Measurements from ENCODE around the gene GALR1. TPM values are rescaled to one million over a fixed set of nuclear protein-coding genes. Genes with fewer than 3 reads are reported as not detected.

GALR1 gene, protein sequence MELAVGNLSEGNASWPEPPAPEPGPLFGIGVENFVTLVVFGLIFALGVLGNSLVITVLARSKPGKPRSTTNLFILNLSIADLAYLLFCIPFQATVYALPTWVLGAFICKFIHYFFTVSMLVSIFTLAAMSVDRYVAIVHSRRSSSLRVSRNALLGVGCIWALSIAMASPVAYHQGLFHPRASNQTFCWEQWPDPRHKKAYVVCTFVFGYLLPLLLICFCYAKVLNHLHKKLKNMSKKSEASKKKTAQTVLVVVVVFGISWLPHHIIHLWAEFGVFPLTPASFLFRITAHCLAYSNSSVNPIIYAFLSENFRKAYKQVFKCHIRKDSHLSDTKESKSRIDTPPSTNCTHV
- under 1 TPM; 0.12 to 0.62 (median 0.31) TPM for total RNA-seq

DNA sequence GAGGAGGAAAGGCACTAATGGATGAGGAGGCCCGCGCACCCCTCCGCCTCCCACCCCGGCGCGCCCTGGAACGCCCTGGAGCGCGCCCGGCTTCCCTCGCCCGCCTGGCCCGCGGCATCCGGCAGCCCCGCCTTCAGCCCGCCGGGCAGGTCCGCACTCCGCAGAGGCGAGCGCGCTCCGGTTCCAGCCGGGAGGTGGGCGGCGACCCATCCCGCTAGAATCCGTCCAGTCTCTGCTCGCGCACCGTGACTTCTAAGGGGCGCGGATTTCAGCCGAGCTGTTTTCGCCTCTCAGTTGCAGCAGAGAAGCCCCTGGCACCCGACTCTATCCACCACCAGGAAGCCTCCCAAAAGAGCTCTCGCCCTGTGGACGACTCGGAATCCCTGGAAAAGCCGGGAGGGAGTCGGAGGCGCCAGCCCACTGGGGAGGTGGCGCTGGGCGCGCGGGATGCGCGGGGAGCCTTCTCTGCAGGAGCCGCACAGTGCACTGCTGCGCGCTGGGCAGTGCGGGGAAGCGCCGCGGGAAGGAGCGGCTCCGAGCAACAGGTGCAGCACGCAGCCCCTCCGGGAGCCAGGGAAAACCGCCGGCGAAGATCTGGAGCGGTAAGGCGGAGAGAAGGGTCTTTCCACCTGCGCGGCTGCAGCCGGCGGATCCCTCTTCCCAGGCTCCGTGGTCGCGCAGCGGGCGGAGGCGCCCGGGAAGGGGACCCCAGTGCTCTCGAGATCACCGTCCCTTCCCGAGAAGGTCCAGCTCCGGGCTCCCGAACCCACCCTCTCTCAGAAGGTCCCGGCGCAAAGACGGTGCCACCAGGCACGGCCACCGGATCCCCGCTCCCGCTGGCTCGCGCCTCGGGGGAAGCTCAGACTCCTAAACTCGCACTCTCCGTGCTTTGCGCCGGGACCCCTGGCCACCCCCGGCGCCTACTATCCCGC lies at the start of gene GALR1:
GALR1 (plus strand) TSS at position 280 of the 932 bp plus-strand sequence. CDS start 701 bp downstream, outside the sequence.
- peaks cover 69% of the 10 kb centered on the region for H3K27me3 ChIP-seq
- no peak for TF ChIP-seq POLR2AphosphoS5 (IDR thresholded peaks at IDR 0.05)
- no peak for TF ChIP-seq EP300 (IDR thresholded peaks at IDR 0.05)
- H3K9me3 ChIP-seq = peaks cover 0 to 23% (median 0%) of the 10 kb centered on the region in 3 donors
- ATAC-seq = no peak
- H3K27ac ChIP-seq = no peak within 1 kb of the TSS
- peak within 1 kb of the TSS; percentile 17 to 36 for H3K4me3 ChIP-seq
- H3K36me3 ChIP-seq = no peaks in the 10 kb centered on the region
- H3K4me1 ChIP-seq = peaks cover 0 to 29% (median 11%) of the 10 kb centered on the region in 3 donors
- WGBS, 2 donors (ENCODE audit: low coverage in 1 of 2) = no CpG with 5 or more reads among the region's 98 CpGs

DNA sequence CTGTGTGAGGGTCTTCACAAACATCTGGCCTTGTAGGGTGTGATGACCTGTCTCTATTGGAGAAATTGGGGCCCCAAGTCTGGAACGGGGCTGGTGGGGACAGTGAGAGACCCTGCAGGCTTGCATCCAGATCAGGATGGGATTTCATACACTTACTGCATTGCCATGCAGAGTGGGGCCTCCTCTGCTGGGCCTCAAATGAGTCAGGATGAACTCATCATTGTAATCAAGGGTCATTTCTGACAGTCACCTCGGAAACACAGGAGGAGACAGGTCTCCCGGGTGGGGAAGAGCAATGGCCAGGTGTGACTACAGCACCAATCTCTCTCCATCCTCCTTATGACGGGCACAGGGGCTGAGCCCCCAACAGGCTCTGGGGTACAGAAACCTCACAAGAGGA lies 48.1 kb upstream of the GALR1 start:
- no peaks in the 10 kb centered on the region for H3K36me3 ChIP-seq
- H3K9me3 ChIP-seq = no peaks in the 10 kb centered on the region
- no peaks in the 10 kb centered on the region for H3K27me3 ChIP-seq
- 100% methylated on average over 1 of the region's 4 CpGs; no CpG with 5 or more reads in 1 of the 2 donors for WGBS, 2 donors (ENCODE audit: low coverage in 1 of 2)
- peaks cover 0 to 5% (median 0%) of the 10 kb centered on the region in 3 donors for H3K4me1 ChIP-seq
- TF ChIP-seq, protein P1, sequence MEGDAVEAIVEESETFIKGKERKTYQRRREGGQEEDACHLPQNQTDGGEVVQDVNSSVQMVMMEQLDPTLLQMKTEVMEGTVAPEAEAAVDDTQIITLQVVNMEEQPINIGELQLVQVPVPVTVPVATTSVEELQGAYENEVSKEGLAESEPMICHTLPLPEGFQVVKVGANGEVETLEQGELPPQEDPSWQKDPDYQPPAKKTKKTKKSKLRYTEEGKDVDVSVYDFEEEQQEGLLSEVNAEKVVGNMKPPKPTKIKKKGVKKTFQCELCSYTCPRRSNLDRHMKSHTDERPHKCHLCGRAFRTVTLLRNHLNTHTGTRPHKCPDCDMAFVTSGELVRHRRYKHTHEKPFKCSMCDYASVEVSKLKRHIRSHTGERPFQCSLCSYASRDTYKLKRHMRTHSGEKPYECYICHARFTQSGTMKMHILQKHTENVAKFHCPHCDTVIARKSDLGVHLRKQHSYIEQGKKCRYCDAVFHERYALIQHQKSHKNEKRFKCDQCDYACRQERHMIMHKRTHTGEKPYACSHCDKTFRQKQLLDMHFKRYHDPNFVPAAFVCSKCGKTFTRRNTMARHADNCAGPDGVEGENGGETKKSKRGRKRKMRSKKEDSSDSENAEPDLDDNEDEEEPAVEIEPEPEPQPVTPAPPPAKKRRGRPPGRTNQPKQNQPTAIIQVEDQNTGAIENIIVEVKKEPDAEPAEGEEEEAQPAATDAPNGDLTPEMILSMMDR (IDR thresholded peaks at IDR 0.05) = no peak
- no peak for TF ChIP-seq EP300 (IDR thresholded peaks at IDR 0.05)
- no peak for TF ChIP-seq POLR2A (IDR thresholded peaks at IDR 0.05)
- no peak for TF ChIP-seq POLR2AphosphoS5 (IDR thresholded peaks at IDR 0.05)
- no peak for ATAC-seq
- H3K4me3 ChIP-seq = no peak overlapping the region
- H3K27ac ChIP-seq = no peak overlapping the region

DNA sequence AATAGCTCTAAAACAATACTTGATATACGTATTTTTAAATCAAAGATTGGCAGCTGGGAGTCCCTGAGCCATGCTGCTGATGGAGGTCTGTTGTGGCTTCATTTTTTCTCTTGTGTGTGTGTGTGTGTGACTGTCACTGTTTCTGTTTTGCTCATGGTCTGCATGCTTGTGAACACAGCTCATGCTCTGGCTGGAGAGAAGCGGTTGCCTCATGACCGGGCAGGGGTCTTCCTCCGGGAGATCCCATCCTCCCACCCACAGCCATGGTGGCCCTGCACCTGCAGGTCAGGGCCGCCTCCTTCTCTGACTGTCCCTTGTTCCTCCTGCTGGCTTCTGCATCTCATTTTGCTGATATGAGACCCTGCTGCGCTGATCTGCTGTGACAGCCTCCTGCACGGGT lies 47.3 kb upstream of the GALR1 start:
- H3K4me1 ChIP-seq = peaks cover 0 to 12% (median 5%) of the 10 kb centered on the region in 3 donors
- H3K27ac ChIP-seq = no peak overlapping the region
- H3K4me3 ChIP-seq = no peak overlapping the region
- H3K36me3 ChIP-seq = no peaks in the 10 kb centered on the region
- 89% methylated on average over 1 of the region's 7 CpGs; no CpG with 5 or more reads in 1 of the 2 donors for WGBS, 2 donors (ENCODE audit: low coverage in 1 of 2)
- TF ChIP-seq POLR2A (IDR thresholded peaks at IDR 0.05) (no peak), EP300 (IDR thresholded peaks at IDR 0.05) (no peak), POLR2AphosphoS5 (IDR thresholded peaks at IDR 0.05) (no peak)
- TF ChIP-seq, protein P1 (IDR thresholded peaks at IDR 0.05) = no peak
- H3K27me3 ChIP-seq = no peaks in the 10 kb centered on the region
- H3K9me3 ChIP-seq = no peaks in the 10 kb centered on the region
- no peak for ATAC-seq

DNA sequence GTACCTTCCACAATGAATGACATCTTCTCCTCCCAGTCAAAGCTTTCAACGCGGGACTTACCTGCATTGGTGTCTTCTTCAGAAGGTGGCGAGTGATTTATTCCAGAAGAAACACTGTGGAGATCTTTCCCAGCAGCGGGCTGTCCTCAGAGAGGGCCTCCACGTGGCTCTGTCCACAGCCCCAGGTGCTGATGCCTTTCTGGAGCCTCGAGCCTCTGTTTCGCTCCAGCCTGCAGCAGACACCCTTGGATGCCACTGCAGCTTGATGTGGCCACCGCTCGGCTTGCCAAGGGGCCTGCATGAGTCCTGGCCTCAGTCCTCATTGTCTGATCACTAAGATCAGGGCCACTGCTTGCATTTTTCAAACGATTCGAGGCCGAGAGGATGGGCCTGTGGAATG lies 46.6 kb upstream of the GALR1 start:
- Histone ChIP-seq H3K27ac (no peak overlapping the region), H3K4me3 (no peak overlapping the region), H3K36me3 (no peaks in the 10 kb centered on the region), H3K9me3 (no peaks in the 10 kb centered on the region), H3K4me1 (peaks cover 0 to 20% (median 11%) of the 10 kb centered on the region in 3 donors), H3K27me3 (no peaks in the 10 kb centered on the region)
- WGBS, 2 donors (ENCODE audit: low coverage in 1 of 2) = 70 to 77% methylated on average over 6 to 9 of the region's 12 CpGs
- no peak for TF ChIP-seq EP300 (IDR thresholded peaks at IDR 0.05)
- TF ChIP-seq POLR2AphosphoS5 (IDR thresholded peaks at IDR 0.05) = no peak
- no peak for TF ChIP-seq POLR2A (IDR thresholded peaks at IDR 0.05)
- TF ChIP-seq, protein P1 (IDR thresholded peaks at IDR 0.05) = no peak
- no peak for ATAC-seq

DNA sequence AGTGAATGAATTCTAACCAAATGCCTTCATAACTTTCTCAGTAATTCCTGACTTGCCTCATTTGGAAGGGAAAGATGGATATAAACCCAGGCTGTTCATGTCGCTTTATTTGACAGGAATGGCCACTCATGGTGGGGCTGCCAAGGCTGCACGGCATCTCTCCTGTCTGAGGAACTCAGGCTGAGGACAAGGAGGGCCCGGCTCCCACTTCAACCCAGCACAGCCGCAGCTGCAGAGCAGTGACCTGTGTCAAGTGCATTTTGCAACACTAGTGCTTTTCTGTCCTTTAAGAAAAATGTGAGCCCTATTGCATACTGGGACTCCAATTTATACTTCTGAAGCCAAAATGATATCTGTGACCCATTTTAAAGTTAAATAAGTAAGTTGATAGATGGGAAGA lies 45.8 kb upstream of the GALR1 start:
- Histone ChIP-seq H3K4me3 (no peak overlapping the region), H3K4me1 (peaks cover 0 to 28% (median 11%) of the 10 kb centered on the region in 3 donors), H3K36me3 (no peaks in the 10 kb centered on the region), H3K9me3 (no peaks in the 10 kb centered on the region), H3K27me3 (no peaks in the 10 kb centered on the region), H3K27ac (no peak overlapping the region)
- TF ChIP-seq POLR2A (IDR thresholded peaks at IDR 0.05) (no peak), EP300 (IDR thresholded peaks at IDR 0.05) (no peak), POLR2AphosphoS5 (IDR thresholded peaks at IDR 0.05) (no peak)
- TF ChIP-seq, protein P1 (IDR thresholded peaks at IDR 0.05) = no peak
- 80% methylated on average over 4 of the region's 4 CpGs; no CpG with 5 or more reads in 1 of the 2 donors for WGBS, 2 donors (ENCODE audit: low coverage in 1 of 2)
- ATAC-seq = no peak
